Fibroblast of mammary gland (primary cell): ENCODE results near the gene PSAP.
"Not testable (repeated sequence)": the region's sequence is repeated elsewhere in the genome, so short reads cannot be mapped to it uniquely, and the experiment has no call there.

Experiments
- DNase-seq: peaks from one replicate; pipeline ENCODE4 v3.0.0-alpha.2; 2010; ENCODE audit warnings: low read depth
- H3K4me3 ChIP-seq: 2 replicates; pipeline ENCODE4 v1.5.1; 2011; ENCODE audit warnings: low read depth, mild to moderate bottlenecking, low read length, moderate library complexity; ENCODE audit not compliant: control insufficient read depth
- CTCF ChIP-seq: conservative IDR thresholded peaks from 2 replicates; pipeline ENCODE4 v1.5.1; 2011; ENCODE audit warnings: low read depth, low read length, inconsistent platforms; ENCODE audit not compliant: control insufficient read depth, insufficient read depth

The PSAP gene

DNA sequence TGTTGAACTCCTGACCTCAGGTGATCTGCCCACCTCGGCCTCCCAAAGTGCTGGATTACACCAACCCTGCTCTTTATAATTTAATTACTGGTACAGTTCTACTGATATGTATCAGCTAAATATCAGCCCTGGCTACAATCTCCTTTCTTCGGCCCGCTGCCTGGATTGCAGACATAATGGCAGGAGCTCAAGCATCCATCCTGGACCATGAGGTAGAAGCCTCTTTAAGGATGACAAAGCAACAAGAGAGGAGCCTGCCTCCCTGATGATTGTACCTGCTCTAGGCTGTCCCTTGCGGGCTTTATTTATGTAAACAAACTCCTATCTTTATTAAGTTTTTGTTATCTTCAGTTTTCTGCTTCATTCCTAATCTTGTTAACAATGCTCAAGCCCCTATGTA lies 5.6 kb upstream of the PSAP start:
- no peak overlapping the region for H3K4me3 ChIP-seq
- DNase-seq = no peak
- TF ChIP-seq CTCF = no peak

DNA sequence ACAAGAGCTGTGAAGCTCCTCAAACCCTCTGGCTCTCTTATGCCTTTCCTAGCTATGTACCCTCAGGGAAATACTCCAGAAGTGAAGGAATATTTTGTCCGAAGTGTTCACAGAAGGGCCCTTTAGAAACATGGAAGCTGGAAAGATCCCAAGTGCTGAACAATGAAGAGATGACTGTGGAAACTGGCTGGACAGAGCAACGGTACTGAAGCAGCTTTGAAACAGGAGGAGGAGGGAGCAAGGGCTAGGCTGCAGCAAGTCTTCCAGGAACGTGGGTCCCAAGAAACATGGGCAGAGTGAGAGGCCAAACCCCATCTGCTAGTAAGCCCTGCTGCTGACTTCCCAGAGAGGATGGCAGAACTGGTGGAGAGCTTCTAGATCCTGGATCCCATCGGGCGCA lies 3.0 kb upstream of the PSAP start:
- DNase-seq = peak; percentile 53
- H3K4me3 ChIP-seq = no peak overlapping the region
- TF ChIP-seq CTCF = no peak

GRCh38 chr10:71852355-71852937 lies 1.4 kb upstream of the PSAP start:
- DNase-seq = no peak
- no peak for TF ChIP-seq CTCF
- no peak overlapping the region for H3K4me3 ChIP-seq

- peak overlapping the region; percentile 17 for H3K4me3 ChIP-seq
- not testable (repeated sequence) for DNase-seq
These were observed 529 bp upstream of the PSAP start for GRCh38 chr10:71851465-71852095.

DNA sequence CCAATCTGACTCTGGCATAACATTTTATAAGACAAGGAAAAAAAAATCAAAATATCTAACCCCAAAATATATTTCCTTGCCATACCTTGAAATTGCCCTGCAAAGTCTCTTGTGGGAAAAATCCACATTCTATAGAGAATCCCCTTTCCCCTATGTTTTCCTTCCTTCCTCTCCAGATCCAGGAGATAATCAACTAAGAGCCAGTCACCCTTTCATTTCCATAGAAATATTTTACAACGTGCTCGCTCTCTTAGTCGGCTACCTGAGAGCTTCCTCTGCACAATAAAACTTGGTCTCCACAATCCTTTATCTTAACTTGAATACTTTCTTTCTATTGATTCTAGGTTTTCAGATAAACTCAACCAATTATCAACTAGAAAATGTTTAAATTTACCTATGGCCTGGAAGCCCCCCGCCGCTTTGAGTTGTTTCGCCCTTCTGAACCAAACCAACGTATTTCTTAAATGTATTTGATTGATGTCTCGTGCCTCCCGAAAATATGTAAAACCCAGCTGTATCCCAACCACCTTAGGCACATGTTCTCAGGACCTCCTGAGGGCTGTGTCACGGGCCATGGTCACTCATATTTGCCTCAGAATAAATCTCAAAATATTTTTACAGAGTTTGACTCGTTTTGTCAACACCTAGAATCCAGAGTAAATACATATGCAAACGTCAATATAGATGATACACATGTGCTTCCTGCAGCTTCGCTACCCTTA lies 869 bp downstream of the PSAP start:
- no peak for DNase-seq
- peak overlapping the region; percentile 96 for H3K4me3 ChIP-seq
- TF ChIP-seq CTCF = no peak

DNA sequence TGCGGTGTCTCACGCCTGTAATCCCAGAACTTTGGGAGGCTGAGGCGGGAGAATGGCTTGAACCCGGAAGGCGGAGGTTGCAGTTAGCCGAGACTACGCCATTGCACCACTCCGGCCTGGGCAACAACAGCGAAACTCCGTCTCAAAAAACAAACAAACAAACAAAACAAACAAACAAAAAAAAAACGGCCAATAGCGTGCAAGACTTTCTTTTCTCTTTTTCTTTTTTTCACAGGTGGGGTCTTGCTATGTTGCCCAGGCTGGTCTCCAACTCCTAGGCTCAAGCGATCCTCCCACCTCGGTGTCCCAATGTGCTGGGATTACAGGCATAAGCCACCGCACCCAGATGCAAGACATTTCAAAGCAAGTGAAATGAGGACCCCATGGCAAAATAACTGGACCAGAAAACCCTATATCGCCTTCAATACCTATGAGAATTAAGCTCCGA lies 1.6 kb downstream of the PSAP start:
- no peak for TF ChIP-seq CTCF
- no peak for DNase-seq
- peak overlapping the region; percentile 96 for H3K4me3 ChIP-seq

GRCh38 chr10:71848325-71849275 lies 2.5 kb downstream of the PSAP start:
- H3K4me3 ChIP-seq = no peak overlapping the region
- TF ChIP-seq CTCF = no peak
- DNase-seq = peak; percentile 42
